Ishikawa (cell line): ENCODE results near the gene KRT33B.

Experiments used
- CEBPB ChIP-seq: IDR thresholded peaks from 2 replicates; pipeline ENCODE4 v1.6.1; 2012
- CREB1 ChIP-seq: IDR thresholded peaks from 2 replicates; pipeline ENCODE4 v1.6.1; 2012; ENCODE audit warnings: low read depth
- EGR1 ChIP-seq: IDR thresholded peaks from 2 replicates; pipeline ENCODE4 v1.6.1; 2012
- EP300 ChIP-seq: IDR thresholded peaks from 2 replicates; pipeline ENCODE4 v1.6.1; 2012; ENCODE audit warnings: borderline replicate concordance
- FOXM1 ChIP-seq: IDR thresholded peaks from 2 replicates; pipeline ENCODE4 v1.6.1; 2012; ENCODE audit warnings: low read depth, borderline replicate concordance
- MAX ChIP-seq: IDR thresholded peaks from 2 replicates; pipeline ENCODE4 v1.6.1; 2012
- NFIC ChIP-seq: IDR thresholded peaks from 2 replicates; pipeline ENCODE4 v1.6.1; 2012
- RAD21 ChIP-seq: IDR thresholded peaks from 2 replicates; pipeline ENCODE4 v1.6.1; 2012; ENCODE audit warnings: low read depth
- REST ChIP-seq: IDR thresholded peaks from 2 replicates; pipeline ENCODE4 v1.6.1; 2012; ENCODE audit warnings: low read depth, mild to moderate bottlenecking
- TAF1 ChIP-seq: IDR thresholded peaks from 2 replicates; pipeline ENCODE4 v1.6.1; 2012; ENCODE audit warnings: low read depth, mild to moderate bottlenecking
- TEAD4 ChIP-seq: IDR thresholded peaks from 2 replicates; pipeline ENCODE4 v1.6.1; 2012
- USF1 ChIP-seq: IDR thresholded peaks from 2 replicates; pipeline ENCODE4 v1.6.1; 2012
- YY1 ChIP-seq: IDR thresholded peaks from 2 replicates; pipeline ENCODE4 v1.6.1; 2012; ENCODE audit warnings: low read depth
- ZBTB7A ChIP-seq: IDR thresholded peaks from 2 replicates; pipeline ENCODE4 v1.6.1; 2012; ENCODE audit warnings: low read depth

- TF ChIP-seq CREB1 (no peak), MAX (no peak), EP300 (no peak), EGR1 (no peak), RAD21 (no peak), TAF1 (no peak), FOXM1 (no peak), TEAD4 (no peak), ZBTB7A (no peak), REST (no peak), CEBPB (no peak), USF1 (no peak), YY1 (no peak), NFIC (no peak)
These were observed 47.5 kb upstream of the KRT33B start for GRCh38 chr17:41417127-41417526.
